Uterus (tissue), 2 donors: ENCODE measurements around the gene MUC13.

Experiments used
- POLR2A ChIP-seq, 2 donors: fragments of 450-650 bp; IDR thresholded peaks; one replicate each; pipeline ENCODE4 v1.6.1; 2016; ENCODE audit warnings: antibody characterized with exemption in 2 of 2, mild to moderate bottlenecking in 1 of 2, moderate library complexity in 1 of 2
- TF ChIP-seq, protein P1 (sequence below), 4 experiments: fragments of 200-600 bp in 2 of 4; fragments of 450-650 bp in 2 of 4; sonication (generic) in 2 of 4; IDR thresholded peaks; one replicate each; pipeline ENCODE4 v1.5.1; 2016 to 2019; ENCODE audit warnings: antibody characterized with exemption in 4 of 4, mild to moderate bottlenecking in 2 of 4, moderate library complexity in 1 of 4

DNA sequence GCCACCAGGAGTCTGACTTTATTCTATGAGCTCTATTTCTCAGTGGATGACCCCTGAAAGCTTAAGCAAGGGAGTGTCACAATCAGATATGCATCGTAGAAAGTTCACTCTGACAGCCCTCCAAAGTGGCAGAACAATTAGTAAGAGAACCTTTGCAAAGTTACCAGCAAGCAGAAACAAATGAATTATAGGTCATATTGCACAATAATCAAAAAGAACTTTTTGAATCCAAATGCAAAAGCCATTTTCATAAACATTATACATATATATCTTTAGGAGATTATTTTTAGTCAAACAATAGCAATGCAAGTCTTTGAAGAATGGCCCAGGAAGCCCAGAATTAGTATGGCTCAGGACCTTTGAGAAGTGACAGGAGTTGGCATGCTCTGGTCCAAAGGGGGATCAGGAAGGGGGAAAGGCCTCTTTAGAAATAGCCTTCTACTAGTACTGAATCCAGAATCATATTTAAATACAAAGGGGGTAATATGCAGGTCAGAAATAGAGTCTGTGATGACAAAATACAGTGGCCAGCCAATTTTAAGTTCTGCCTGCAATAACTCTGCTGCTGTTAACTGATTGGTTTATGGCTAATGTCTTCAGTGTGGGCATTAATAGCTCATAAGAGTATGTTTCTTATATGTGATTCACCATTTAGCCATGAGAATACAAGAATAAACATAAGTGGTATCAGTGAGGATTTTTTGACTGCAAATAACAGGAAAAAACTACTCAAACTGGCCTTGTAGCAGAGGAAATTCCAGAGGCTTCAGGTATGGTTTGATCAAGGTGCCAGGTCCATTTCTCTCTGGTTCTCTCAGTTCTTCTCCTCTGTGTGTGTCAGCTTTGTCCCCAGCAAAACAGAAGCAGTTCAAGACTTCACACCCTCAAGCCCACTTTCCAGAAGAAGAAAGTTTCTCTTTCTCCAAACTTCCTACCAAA is 30.4 kb downstream of the MUC13 start:
- TF ChIP-seq POLR2A (IDR thresholded peaks at IDR 0.05), result no peak
- TF ChIP-seq, protein P1, sequence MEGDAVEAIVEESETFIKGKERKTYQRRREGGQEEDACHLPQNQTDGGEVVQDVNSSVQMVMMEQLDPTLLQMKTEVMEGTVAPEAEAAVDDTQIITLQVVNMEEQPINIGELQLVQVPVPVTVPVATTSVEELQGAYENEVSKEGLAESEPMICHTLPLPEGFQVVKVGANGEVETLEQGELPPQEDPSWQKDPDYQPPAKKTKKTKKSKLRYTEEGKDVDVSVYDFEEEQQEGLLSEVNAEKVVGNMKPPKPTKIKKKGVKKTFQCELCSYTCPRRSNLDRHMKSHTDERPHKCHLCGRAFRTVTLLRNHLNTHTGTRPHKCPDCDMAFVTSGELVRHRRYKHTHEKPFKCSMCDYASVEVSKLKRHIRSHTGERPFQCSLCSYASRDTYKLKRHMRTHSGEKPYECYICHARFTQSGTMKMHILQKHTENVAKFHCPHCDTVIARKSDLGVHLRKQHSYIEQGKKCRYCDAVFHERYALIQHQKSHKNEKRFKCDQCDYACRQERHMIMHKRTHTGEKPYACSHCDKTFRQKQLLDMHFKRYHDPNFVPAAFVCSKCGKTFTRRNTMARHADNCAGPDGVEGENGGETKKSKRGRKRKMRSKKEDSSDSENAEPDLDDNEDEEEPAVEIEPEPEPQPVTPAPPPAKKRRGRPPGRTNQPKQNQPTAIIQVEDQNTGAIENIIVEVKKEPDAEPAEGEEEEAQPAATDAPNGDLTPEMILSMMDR (IDR thresholded peaks at IDR 0.05), result no peak
